ENCODE data around the gene GSN. TPM values are rescaled to one million over a fixed set of nuclear protein-coding genes. Genes with fewer than 3 reads are reported as not detected.

The GSN gene
- total RNA-seq, 4 donors from 2014 or later = 2,362 to 3,466 (median 3,146) TPM

DNA sequence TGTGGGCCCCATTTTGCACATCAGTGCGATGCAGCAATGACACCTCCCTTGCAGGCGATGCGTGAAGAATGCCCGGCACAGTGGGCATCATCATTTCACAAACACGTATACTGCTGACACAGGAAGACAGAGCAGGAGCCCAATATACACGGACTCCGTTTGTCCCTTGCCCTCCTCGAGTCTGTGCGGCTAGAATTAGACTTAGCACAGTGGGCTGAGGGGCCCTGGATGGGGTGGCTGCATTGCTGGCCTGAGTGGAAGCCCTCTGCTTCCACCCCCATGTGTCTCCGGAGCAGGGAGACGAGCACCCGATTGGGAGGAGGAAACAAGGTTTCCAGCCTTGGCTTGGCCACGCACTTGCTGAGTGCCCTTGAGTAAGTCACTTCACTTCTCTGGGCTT is 40.8 kb downstream of the GSN start:
- no peak for ATAC-seq
- 83% methylated on average over 1 of the region's 13 CpGs; no CpG with 5 or more reads in 1 of the 2 donors for WGBS, 2 donors (ENCODE audit: low coverage in 1 of 2)
- H3K27ac ChIP-seq = peak overlapping the region in 3 of 4 donors; percentile 61 to 97 (median 94)

DNA sequence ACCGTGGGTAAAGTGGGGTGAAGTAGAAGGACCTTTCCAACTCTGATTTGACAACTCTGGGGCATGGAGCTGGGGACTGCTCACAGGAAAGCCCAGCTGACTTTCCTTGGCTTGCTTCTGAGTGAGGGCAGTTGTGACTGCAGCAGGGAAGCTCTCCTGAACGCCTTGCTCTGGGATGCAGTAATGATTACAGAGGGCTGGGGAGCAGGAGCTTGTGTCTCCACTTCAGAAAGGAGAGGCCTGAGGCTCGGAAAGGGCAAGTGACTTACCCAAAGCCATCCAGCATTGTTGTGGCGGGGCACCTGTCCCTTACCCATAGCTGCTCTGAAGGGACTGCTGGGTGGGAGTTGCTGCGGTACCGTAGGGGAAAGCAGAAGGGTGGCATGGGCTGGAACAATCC is 41.2 kb downstream of the GSN start:
- H3K27ac ChIP-seq = peak overlapping the region in 3 of 4 donors; percentile 61 to 97 (median 94)
- no peak for ATAC-seq
- no peak for TF ChIP-seq POLR2AphosphoS5 (IDR thresholded peaks at IDR 0.05)
- TF ChIP-seq EP300 (IDR thresholded peaks at IDR 0.05) = no peak
- no peak for TF ChIP-seq POLR2A (IDR thresholded peaks at IDR 0.05)
- no peak for TF ChIP-seq CTCF (IDR thresholded peaks at IDR 0.05)
- peaks cover 5 to 100% of the 10 kb centered on the region in 2 donors for H3K36me3 ChIP-seq
- no peaks in the 10 kb centered on the region for H3K27me3 ChIP-seq
- H3K4me1 ChIP-seq = peaks cover 8 to 96% (median 23%) of the 10 kb centered on the region in 3 donors
- H3K9me3 ChIP-seq = no peaks in the 10 kb centered on the region
- WGBS, 2 donors (ENCODE audit: low coverage in 1 of 2) = 91 to 100% methylated on average over 1 to 4 of the region's 6 CpGs
- no peak overlapping the region for H3K4me3 ChIP-seq

More for the DNA sequence above, 40.8 kb downstream of the GSN start:
- no peaks in the 10 kb centered on the region for H3K27me3 ChIP-seq
- no peaks in the 10 kb centered on the region for H3K9me3 ChIP-seq
- TF ChIP-seq EP300 (IDR thresholded peaks at IDR 0.05) (no peak), POLR2AphosphoS5 (IDR thresholded peaks at IDR 0.05) (no peak), POLR2A (IDR thresholded peaks at IDR 0.05) (no peak), CTCF (IDR thresholded peaks at IDR 0.05) (no peak)
- peaks cover 8 to 96% (median 25%) of the 10 kb centered on the region in 3 donors for H3K4me1 ChIP-seq
- H3K36me3 ChIP-seq = peaks cover 5 to 100% of the 10 kb centered on the region in 2 donors
- no peak overlapping the region for H3K4me3 ChIP-seq

GRCh38 chr9:121309833-121310425 is 42.0 kb downstream of the GSN start:
- Histone ChIP-seq H3K27ac (peak overlapping the region in 3 of 4 donors; percentile 61 to 97 (median 94)), H3K36me3 (peaks cover 5 to 100% of the 10 kb centered on the region in 2 donors)
- ATAC-seq = no peak

DNA sequence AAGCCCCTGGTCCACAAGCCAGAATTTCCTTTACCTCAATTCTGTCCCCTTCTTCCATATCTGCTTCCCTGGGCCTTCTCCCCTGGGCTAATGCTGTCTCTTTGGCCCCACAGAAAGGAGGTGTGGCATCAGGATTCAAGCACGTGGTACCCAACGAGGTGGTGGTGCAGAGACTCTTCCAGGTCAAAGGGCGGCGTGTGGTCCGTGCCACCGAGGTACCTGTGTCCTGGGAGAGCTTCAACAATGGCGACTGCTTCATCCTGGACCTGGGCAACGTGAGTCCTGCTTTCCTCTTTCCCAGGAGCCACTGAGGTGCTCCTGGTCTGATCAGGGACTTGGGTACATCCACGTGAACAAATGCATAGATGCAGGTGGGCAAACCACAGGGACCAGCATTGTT is 42.6 kb downstream of the GSN start:
- WGBS, 2 donors (ENCODE audit: low coverage in 1 of 2) = 62 to 96% methylated on average over 3 to 6 of the region's 9 CpGs
- Histone ChIP-seq H3K9me3 (no peaks in the 10 kb centered on the region), H3K27me3 (no peaks in the 10 kb centered on the region), H3K4me1 (peaks cover 0 to 96% (median 16%) of the 10 kb centered on the region in 3 donors), H3K4me3 (no peak overlapping the region), H3K36me3 (peaks cover 5 to 100% of the 10 kb centered on the region in 2 donors), H3K27ac (peak overlapping the region in 3 of 4 donors; percentile 38 to 97 (median 94))
- ATAC-seq = no peak
- TF ChIP-seq POLR2AphosphoS5 (IDR thresholded peaks at IDR 0.05) (no peak), CTCF (IDR thresholded peaks at IDR 0.05) (no peak), POLR2A (IDR thresholded peaks at IDR 0.05) (no peak), EP300 (IDR thresholded peaks at IDR 0.05) (no peak)

More at GRCh38 chr9:121309833-121310425, 42.0 kb downstream of the GSN start:
- TF ChIP-seq POLR2A (IDR thresholded peaks at IDR 0.05) (no peak), EP300 (IDR thresholded peaks at IDR 0.05) (no peak), POLR2AphosphoS5 (IDR thresholded peaks at IDR 0.05) (no peak), CTCF (IDR thresholded peaks at IDR 0.05) (no peak)
- no peaks in the 10 kb centered on the region for H3K9me3 ChIP-seq
- 85 to 92% methylated on average over 6 to 7 of the region's 7 CpGs for WGBS, 2 donors (ENCODE audit: low coverage in 1 of 2)
- H3K27me3 ChIP-seq = no peaks in the 10 kb centered on the region
- no peak overlapping the region for H3K4me3 ChIP-seq
- H3K4me1 ChIP-seq = peaks cover 3 to 96% (median 20%) of the 10 kb centered on the region in 3 donors

DNA sequence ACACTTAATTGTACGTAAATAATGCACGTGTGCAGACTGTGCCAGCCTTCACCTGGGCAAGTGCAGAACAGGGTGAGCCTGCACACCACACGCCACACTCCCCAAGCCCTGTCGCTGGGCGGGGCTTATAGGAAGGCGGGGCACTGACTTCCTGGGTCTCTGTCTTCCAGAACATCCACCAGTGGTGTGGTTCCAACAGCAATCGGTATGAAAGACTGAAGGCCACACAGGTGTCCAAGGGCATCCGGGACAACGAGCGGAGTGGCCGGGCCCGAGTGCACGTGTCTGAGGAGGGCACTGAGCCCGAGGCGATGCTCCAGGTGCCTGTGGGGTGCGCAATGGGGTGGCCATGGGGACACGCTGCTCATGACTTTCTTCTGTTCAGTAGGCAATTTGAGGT is 44.2 kb downstream of the GSN start:
- TF ChIP-seq EP300 (IDR thresholded peaks at IDR 0.05) (no peak), CTCF (IDR thresholded peaks at IDR 0.05) (no peak), POLR2AphosphoS5 (IDR thresholded peaks at IDR 0.05) (no peak), POLR2A (IDR thresholded peaks at IDR 0.05) (no peak)
- Histone ChIP-seq H3K27ac (peak overlapping the region in 3 of 4 donors; percentile 1 to 96 (median 90)), H3K4me3 (no peak overlapping the region), H3K4me1 (peaks cover 0 to 96% (median 19%) of the 10 kb centered on the region in 3 donors), H3K27me3 (no peaks in the 10 kb centered on the region), H3K9me3 (no peaks in the 10 kb centered on the region), H3K36me3 (peaks cover 5 to 100% of the 10 kb centered on the region in 2 donors)
- no peak for ATAC-seq
- 72 to 79% methylated on average over 10 of the region's 17 CpGs for WGBS, 2 donors (ENCODE audit: low coverage in 1 of 2)

All from gastroesophageal sphincter (tissue), 4 donors.